ENCODE data around the gene CD37. TPM values are rescaled to one million over a fixed set of nuclear protein-coding genes. Genes with fewer than 3 reads are reported as not detected.
"Not testable (repeated sequence)": the region's sequence is repeated elsewhere in the genome, so short reads cannot be mapped to it uniquely, and the experiment has no call there.

CD37 gene
- total and polyA plus RNA-seq, 10 of the 15 experiments (the other 5 are each of a cell fraction or from before 2014, with no cell fraction given) = 34.1 to 359 (median 108) TPM

DNA sequence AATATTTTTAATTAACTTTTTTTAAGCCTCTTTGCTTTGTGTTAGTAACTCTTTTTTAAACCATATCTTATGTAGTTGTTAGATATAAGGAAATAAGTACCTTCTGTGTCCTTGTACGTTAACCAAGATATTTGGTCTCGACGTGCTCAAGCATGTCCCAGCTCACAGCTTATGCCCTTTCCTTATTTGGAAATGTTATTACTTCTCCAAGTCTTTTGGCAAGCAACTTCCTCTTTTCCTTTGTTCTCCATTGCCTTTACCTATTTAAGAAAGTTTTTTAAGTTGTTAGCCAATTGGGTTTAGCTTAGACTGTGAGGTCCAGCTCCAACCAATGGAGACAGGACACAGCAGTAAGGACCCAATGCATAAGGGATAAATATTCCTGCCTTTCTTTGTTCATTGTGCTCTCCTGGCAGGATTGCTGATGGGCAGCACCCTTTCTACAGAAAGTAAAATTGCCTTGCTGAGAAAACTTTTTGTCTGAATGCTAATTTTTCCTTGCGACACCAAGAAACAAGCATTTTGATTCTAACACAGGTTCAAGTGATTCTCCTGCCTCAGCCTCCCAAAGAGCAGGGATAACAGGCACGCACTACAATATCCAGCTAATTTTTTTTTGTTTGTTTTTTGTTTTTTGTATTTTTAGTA lies 33.6 kb downstream of the CD37 start:
- Histone ChIP-seq H3K4me2 (ENCODE audit: control insufficient read depth, insufficient read depth) (no peak overlapping the region), H3K27ac (ENCODE audit: control insufficient read depth, insufficient read depth) (no peak overlapping the region), H4K20me1 (ENCODE audit: control insufficient read depth, insufficient read depth) (no peaks in the 10 kb centered on the region), H3K27me3 (replicated peaks in 1 of 2; ENCODE audit: control insufficient read depth in 2 of 2, insufficient read depth in 2 of 2, low read length in 1 of 2) (no peaks in the 10 kb centered on the region), H3K9me3 (replicated peaks; ENCODE audit: control insufficient read depth, insufficient read depth, low read length) (peaks cover 10% of the 10 kb centered on the region; the same call in 2 of the 3 replicates), H2AFZ (ENCODE audit: control insufficient read depth, low read depth, low read length) (no peak overlapping the region), H3K79me2 (ENCODE audit: control insufficient read depth, insufficient read depth, low read length) (no peaks in the 10 kb centered on the region), H3K36me3 (ENCODE audit: control insufficient read depth in 2 of 2, insufficient read depth in 2 of 2, low read length in 1 of 2) (no peaks in the 10 kb centered on the region), H3K4me3 (no peak overlapping the region), H3K9ac (ENCODE audit: control insufficient read depth, insufficient read depth, low read length) (no peak overlapping the region), H3K4me1 (ENCODE audit: control insufficient read depth, insufficient read depth, low read length) (peaks cover under 1% of the 10 kb centered on the region; the same call in 1 of the 2 replicates)
- CTCF ChIA-PET = interaction anchor here (2.0 kb wide), 1 partner anchor 23 kb away, joined by 8 read pairs; no protein-coding TSS in a partner anchor
- POLR2A ChIA-PET = no interaction called here
- DNase-seq (ENCODE audit: low read depth, low spot score) (no peak), FAIRE-seq (no peak), ATAC-seq (no peak)
- in situ Hi-C loops (cut with MboI) (no loop called here), intact Hi-C loops (cut with micrococcal nuclease; ENCODE audit: unreplicated experiment) (no loop called here)
- BruUV-seq (replicated peaks) = no TSS peak
- RAD21 ChIA-PET (ENCODE audit: unreplicated experiment) = no interaction called here
- TF ChIP-seq CBX5 (IDR thresholded peaks at IDR 0.05; ENCODE audit: low read depth) (peak; percentile 58; the same call in 1 of the 2 replicates), HDGF (IDR thresholded peaks at IDR 0.05) (no peak)
- SMC1A ChIA-PET (ENCODE audit: uncharacterized antibody, unreplicated experiment) = interaction anchor here (0.9 to 1.3 kb wide), 4 partner anchors 8 to 66 kb away, joined by 3 to 4 read pairs (median 3); no protein-coding TSS in a partner anchor
- WGBS (ENCODE audit: insufficient coverage, insufficient replicate concordance, low lambda C conversion rate, missing lambda C conversion rate) = 76% methylated on average over 5 of the region's 5 CpGs

GRCh38 chr19:49371184-49371583 lies 36.0 kb downstream of the CD37 start:
- CTCF ChIA-PET = interaction anchor here (1.5 kb wide), 1 partner anchor 70 kb away, joined by 3 read pairs; no protein-coding TSS in a partner anchor

DNA sequence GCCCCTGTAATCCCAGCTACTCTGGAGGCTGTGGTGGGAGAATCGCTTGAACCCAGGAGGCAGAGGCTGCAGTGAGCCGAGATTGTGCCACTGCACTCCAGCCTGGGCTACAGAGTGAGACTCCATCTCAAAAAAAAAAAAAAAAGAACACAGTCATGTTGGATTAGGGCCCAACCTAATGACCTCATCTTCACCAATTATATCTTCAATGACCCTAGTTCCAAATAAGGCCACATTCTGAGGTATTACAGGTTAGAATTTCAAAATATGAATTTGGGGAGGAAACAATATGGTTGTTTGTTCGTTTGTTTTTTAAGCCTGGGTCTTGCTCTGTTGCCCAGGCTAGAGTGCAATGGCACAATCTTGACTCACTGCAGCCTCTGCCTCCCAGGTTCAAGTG lies 38.0 kb downstream of the CD37 start:
- SMC1A ChIA-PET (ENCODE audit: uncharacterized antibody, unreplicated experiment); H3K4me2 ChIP-seq (ENCODE audit: control insufficient read depth, insufficient read depth): not testable (repeated sequence)

More at GRCh38 chr19:49371184-49371583, 36.0 kb downstream of the CD37 start:
- no TSS peak for BruUV-seq (replicated peaks)
- H2AFZ ChIP-seq (ENCODE audit: control insufficient read depth, low read depth, low read length) = no peak overlapping the region
- no peaks in the 10 kb centered on the region for H3K79me2 ChIP-seq (ENCODE audit: control insufficient read depth, insufficient read depth, low read length)
- H4K20me1 ChIP-seq (ENCODE audit: control insufficient read depth, insufficient read depth) = no peaks in the 10 kb centered on the region
- H3K27ac ChIP-seq (ENCODE audit: control insufficient read depth, insufficient read depth) = no peak overlapping the region
- TF ChIP-seq FOXK2 (IDR thresholded peaks at IDR 0.05) = no peak
- no peak for DNase-seq (ENCODE audit: low read depth, low spot score)
- no peaks in the 10 kb centered on the region; a peak in 1 of 4 replicates for H3K27me3 ChIP-seq (replicated peaks in 1 of 2; ENCODE audit: control insufficient read depth in 2 of 2, insufficient read depth in 2 of 2, low read length in 1 of 2)
- H3K4me1 ChIP-seq (ENCODE audit: control insufficient read depth, insufficient read depth, low read length) = no peaks in the 10 kb centered on the region
- peaks cover 10% of the 10 kb centered on the region; the same call in 2 of the 3 replicates for H3K9me3 ChIP-seq (replicated peaks; ENCODE audit: control insufficient read depth, insufficient read depth, low read length)
- intact Hi-C loops (cut with micrococcal nuclease; ENCODE audit: unreplicated experiment) = no loop called here
- H3K9ac ChIP-seq (ENCODE audit: control insufficient read depth, insufficient read depth, low read length) = no peak overlapping the region
- SMC1A ChIA-PET (ENCODE audit: uncharacterized antibody, unreplicated experiment) = no interaction called here
- POLR2A ChIA-PET = no interaction called here
- no peak for ATAC-seq
- no peaks in the 10 kb centered on the region for H3K36me3 ChIP-seq (ENCODE audit: control insufficient read depth in 2 of 2, insufficient read depth in 2 of 2, low read length in 1 of 2)
- FAIRE-seq = no peak
- in situ Hi-C loops (cut with MboI) = no loop called here
- RAD21 ChIA-PET (ENCODE audit: unreplicated experiment) = interaction anchor here (1.0 kb wide), 1 partner anchor 10 kb away, joined by 3 read pairs; no protein-coding TSS in a partner anchor
- H3K4me3 ChIP-seq = no peak overlapping the region
- no peak overlapping the region for H3K4me2 ChIP-seq (ENCODE audit: control insufficient read depth, insufficient read depth)
- 30% methylated on average over 3 of the region's 3 CpGs for WGBS (ENCODE audit: insufficient coverage, insufficient replicate concordance, low lambda C conversion rate, missing lambda C conversion rate)

More for the DNA sequence above, 38.0 kb downstream of the CD37 start:
- RAD21 ChIA-PET (ENCODE audit: unreplicated experiment); ATAC-seq; H3K4me3 ChIP-seq; H3K79me2 ChIP-seq (ENCODE audit: control insufficient read depth, insufficient read depth, low read length); H2AFZ ChIP-seq (ENCODE audit: control insufficient read depth, low read depth, low read length); H3K36me3 ChIP-seq (ENCODE audit: control insufficient read depth in 2 of 2, insufficient read depth in 2 of 2, low read length in 1 of 2); H3K4me1 ChIP-seq (ENCODE audit: control insufficient read depth, insufficient read depth, low read length); BruUV-seq (replicated peaks); H3K27me3 ChIP-seq (replicated peaks in 1 of 2; ENCODE audit: control insufficient read depth in 2 of 2, insufficient read depth in 2 of 2, low read length in 1 of 2); H3K9ac ChIP-seq (ENCODE audit: control insufficient read depth, insufficient read depth, low read length); H3K27ac ChIP-seq (ENCODE audit: control insufficient read depth, insufficient read depth); in situ Hi-C loops (cut with MboI); intact Hi-C loops (cut with micrococcal nuclease; ENCODE audit: unreplicated experiment); CTCF ChIA-PET; H4K20me1 ChIP-seq (ENCODE audit: control insufficient read depth, insufficient read depth); FAIRE-seq; DNase-seq (ENCODE audit: low read depth, low spot score); POLR2A ChIA-PET: not testable (repeated sequence)
- 33% methylated on average over 3 of the region's 3 CpGs for WGBS (ENCODE audit: insufficient coverage, insufficient replicate concordance, low lambda C conversion rate, missing lambda C conversion rate)
- peaks cover 10% of the 10 kb centered on the region; the same call in 2 of the 3 replicates for H3K9me3 ChIP-seq (replicated peaks; ENCODE audit: control insufficient read depth, insufficient read depth, low read length)

Data from GM12878 (cell line).